Loucy (cell line): ENCODE data around the gene TEX48.

Source experiments
- H2AFZ ChIP-seq: fragments of 200-600 bp; sonication (generic); 2 replicates; pipeline ENCODE4 v1.6.0; 2016; ENCODE audit warnings: antibody characterized with exemption, mild to moderate bottlenecking, low read length, moderate library complexity
- H3F3A ChIP-seq: fragments of 200-600 bp; 2 replicates; pipeline ENCODE4 v1.6.0; 2016; ENCODE audit warnings: antibody characterized with exemption, low read depth, mild to moderate bottlenecking
- H3K27me3 ChIP-seq: fragments of 200-600 bp; sonication (generic); 2 replicates; pipeline ENCODE4 v1.6.1; 2014; ENCODE audit warnings: low read length, mild to moderate bottlenecking; ENCODE audit not compliant: insufficient read depth, poor library complexity, severe bottlenecking
- H3K36me3 ChIP-seq: fragments of 200-600 bp; sonication (generic); 2 replicates; pipeline ENCODE4 v1.6.1; 2016; ENCODE audit warnings: low read length; ENCODE audit not compliant: insufficient read depth
- H3K4me1 ChIP-seq: fragments of 200-600 bp; sonication (generic); 2 replicates; pipeline ENCODE4 v1.5.1; 2014; ENCODE audit warnings: low read length, mild to moderate bottlenecking; ENCODE audit not compliant: insufficient read depth, poor library complexity, severe bottlenecking
- H3K4me2 ChIP-seq: fragments of 200-600 bp; sonication (generic); 2 replicates; pipeline ENCODE4 v1.6.0; 2014; ENCODE audit warnings: antibody characterized with exemption, low read length, low read depth, mild to moderate bottlenecking; ENCODE audit not compliant: poor library complexity, severe bottlenecking
- H3K4me3 ChIP-seq: fragments of 200-600 bp; sonication (generic); 2 replicates; pipeline ENCODE4 v1.5.1; 2014; ENCODE audit warnings: low read length, mild to moderate bottlenecking, mixed read lengths; ENCODE audit not compliant: poor library complexity, severe bottlenecking
- H3K79me2 ChIP-seq: fragments of 200-600 bp; sonication (generic); 2 replicates; pipeline ENCODE4 v1.6.1; 2014; ENCODE audit warnings: low read length; ENCODE audit not compliant: insufficient read depth
- H3K9ac ChIP-seq: fragments of 200-600 bp; sonication (generic); 2 replicates; pipeline ENCODE4 v1.6.0; 2014; ENCODE audit warnings: mild to moderate bottlenecking, low read depth, low read length, moderate library complexity; ENCODE audit not compliant: poor library complexity, severe bottlenecking
- H3K9me2 ChIP-seq: fragments of 200-600 bp; sonication (generic); replicated peaks from 2 replicates; pipeline ENCODE4 v1.6.1; 2016; ENCODE audit warnings: low read depth, low read length, mixed read lengths
- H3K9me3 ChIP-seq: fragments of 200-600 bp; sonication (generic); 2 replicates; pipeline ENCODE4 v1.6.1; 2014; ENCODE audit warnings: mild to moderate bottlenecking, antibody characterized with exemption, low read length, low read depth; ENCODE audit not compliant: insufficient read depth
- H4K20me1 ChIP-seq: fragments of 200-600 bp; sonication (generic); 2 replicates; pipeline ENCODE4 v1.6.0; 2014; ENCODE audit warnings: antibody characterized with exemption, low read length, mild to moderate bottlenecking; ENCODE audit not compliant: insufficient read depth, poor library complexity, severe bottlenecking
- CTCF ChIP-seq: fragments of 200-600 bp; sonication (generic); conservative IDR thresholded peaks from 2 replicates; pipeline ENCODE4 v1.5.1; 2014; ENCODE audit warnings: mild to moderate bottlenecking, antibody characterized with exemption, low read length
- EZH2phosphoT487 ChIP-seq: fragments of 200-600 bp; IDR thresholded peaks from 2 replicates; pipeline ENCODE4 v1.6.1; 2018; ENCODE audit warnings: antibody characterized with exemption, mild to moderate bottlenecking, moderate library complexity, borderline replicate concordance

The TEX48 gene

GRCh38 chr9:114688379-114688778, 6.4 kb upstream of the TEX48 start:
- Histone ChIP-seq H3K4me2 (no peak overlapping the region), H3K9me2 (no peaks in the 10 kb centered on the region), H3K4me1 (no peaks in the 10 kb centered on the region), H3K4me3 (no peak overlapping the region), H3K79me2 (no peaks in the 10 kb centered on the region), H3K27me3 (no peaks in the 10 kb centered on the region), H4K20me1 (no peaks in the 10 kb centered on the region), H2AFZ (no peak overlapping the region), H3K36me3 (no peaks in the 10 kb centered on the region), H3F3A (no peaks in the 10 kb centered on the region), H3K9ac (no peak overlapping the region), H3K9me3 (no peaks in the 10 kb centered on the region)
- TF ChIP-seq CTCF (no peak), EZH2phosphoT487 (no peak)

GRCh38 chr9:114687034-114687433, 5.0 kb upstream of the TEX48 start:
- no peaks in the 10 kb centered on the region for H3K79me2 ChIP-seq

GRCh38 chr9:114685951-114686350, 4.0 kb upstream of the TEX48 start:
- H3F3A ChIP-seq, result no peaks in the 10 kb centered on the region
- H3K79me2 ChIP-seq, result no peaks in the 10 kb centered on the region
- H4K20me1 ChIP-seq, result no peaks in the 10 kb centered on the region
- H3K9me2 ChIP-seq, result no peaks in the 10 kb centered on the region
- TF ChIP-seq CTCF (no peak), EZH2phosphoT487 (no peak)
- no peaks in the 10 kb centered on the region for H3K9me3 ChIP-seq
- H2AFZ ChIP-seq, result no peak overlapping the region
- H3K27me3 ChIP-seq, result no peaks in the 10 kb centered on the region
- H3K4me2 ChIP-seq, result no peak overlapping the region
- no peaks in the 10 kb centered on the region for H3K4me1 ChIP-seq
- no peak overlapping the region for H3K9ac ChIP-seq
- no peak overlapping the region for H3K4me3 ChIP-seq
- no peaks in the 10 kb centered on the region for H3K36me3 ChIP-seq

More at GRCh38 chr9:114687034-114687433, 5.0 kb upstream of the TEX48 start:
- no peak for TF ChIP-seq EZH2phosphoT487
- no peak for TF ChIP-seq CTCF
- no peaks in the 10 kb centered on the region for H3F3A ChIP-seq
- no peak overlapping the region for H3K4me2 ChIP-seq
- no peaks in the 10 kb centered on the region for H3K9me3 ChIP-seq
- no peaks in the 10 kb centered on the region for H3K4me1 ChIP-seq
- H4K20me1 ChIP-seq, result no peaks in the 10 kb centered on the region
- H3K9ac ChIP-seq, result no peak overlapping the region
- no peak overlapping the region for H3K4me3 ChIP-seq
- H2AFZ ChIP-seq, result no peak overlapping the region
- no peaks in the 10 kb centered on the region for H3K9me2 ChIP-seq
- H3K27me3 ChIP-seq, result no peaks in the 10 kb centered on the region
- H3K36me3 ChIP-seq, result no peaks in the 10 kb centered on the region
